NCI-H1105 treated with DMSO at 0.1 percent for 48 hours (cell line): Measurements from ENCODE around the gene HOMER1.
"Not testable (repeated sequence)": the region's sequence is repeated elsewhere in the genome, so short reads cannot be mapped to it uniquely, and the experiment has no call there.

ENCODE experiments used
- DNase-seq: peaks from one replicate; lab custom pipeline; 2025; lab: John Stamatoyannopoulos, UW

Gene HOMER1

DNA sequence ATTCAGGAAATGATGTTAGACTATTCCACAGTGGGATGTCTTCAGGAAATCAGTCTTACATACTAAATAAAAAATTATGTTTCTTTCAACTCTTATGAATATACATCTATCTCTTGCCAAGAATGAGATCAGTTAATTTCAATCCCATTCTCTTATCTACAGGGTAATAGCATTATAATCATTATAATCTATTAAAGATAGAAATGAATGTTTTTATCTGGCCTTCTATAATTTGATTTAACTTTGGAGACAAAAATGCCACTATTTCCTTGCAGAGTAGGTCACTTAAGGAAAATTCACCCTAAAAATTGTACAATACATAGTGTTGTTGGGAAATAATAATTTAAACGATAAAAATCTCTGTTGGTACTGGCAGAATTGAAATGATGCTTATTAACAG lies 96.4 kb downstream of the HOMER1 start:
- DNase-seq = no peak

DNA sequence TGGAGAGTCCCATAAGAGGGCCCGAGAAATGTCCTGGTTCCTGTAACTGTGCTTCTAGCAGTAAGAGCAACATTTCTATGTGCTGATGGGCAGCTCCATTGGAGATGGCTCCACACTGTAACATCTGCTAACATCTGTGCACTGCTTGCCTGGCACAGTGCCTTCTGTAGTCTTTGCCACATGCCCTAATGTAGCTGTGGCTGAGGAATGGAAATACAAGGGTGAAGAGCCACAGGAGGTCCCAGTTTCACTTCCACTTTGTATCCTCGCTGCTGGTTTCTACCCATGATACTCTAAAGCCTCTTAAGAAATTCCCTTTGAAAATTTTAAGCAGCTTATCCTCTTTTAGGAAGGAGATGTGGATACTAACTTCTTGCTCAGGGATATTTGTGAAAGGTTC lies 97.4 kb downstream of the HOMER1 start:
- DNase-seq = no peak

DNA sequence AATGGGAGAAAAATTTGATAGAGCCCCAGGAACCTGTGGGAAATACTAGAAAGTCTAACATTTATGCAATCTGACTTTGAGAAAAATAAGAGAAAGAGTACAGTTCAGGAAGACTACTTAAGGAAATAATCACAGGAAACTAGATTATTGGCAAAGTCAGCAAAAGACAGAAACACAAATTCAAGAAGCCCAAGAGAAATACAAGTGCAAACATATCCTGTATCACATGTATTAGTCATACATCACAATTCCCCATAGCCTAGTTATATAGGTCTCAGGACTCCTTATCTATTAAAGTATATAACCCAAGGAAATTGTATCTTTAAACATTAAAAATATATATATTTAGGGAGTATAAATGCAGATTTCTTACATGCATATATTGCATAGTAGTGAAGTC lies 100.8 kb downstream of the HOMER1 start:
- DNase-seq = no peak

DNA sequence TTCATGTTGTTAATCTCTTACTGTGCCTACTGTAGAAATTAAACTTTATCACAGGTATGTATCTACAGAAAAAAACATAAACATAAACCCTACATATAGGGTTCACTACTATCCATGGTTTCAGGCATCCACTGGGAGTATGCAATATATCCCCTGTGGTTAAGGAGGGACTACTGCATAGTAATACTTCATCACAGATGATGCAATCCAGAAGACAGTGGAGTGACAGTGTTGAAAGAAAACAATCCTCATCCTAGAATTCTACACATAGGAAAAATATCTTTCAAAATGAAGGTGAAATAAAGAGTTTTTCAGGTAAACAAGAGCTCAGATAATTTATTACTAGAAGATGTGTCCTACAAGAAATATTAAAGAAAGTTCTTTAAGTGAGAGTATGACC lies 105.9 kb downstream of the HOMER1 start:
- DNase-seq = no peak

DNA sequence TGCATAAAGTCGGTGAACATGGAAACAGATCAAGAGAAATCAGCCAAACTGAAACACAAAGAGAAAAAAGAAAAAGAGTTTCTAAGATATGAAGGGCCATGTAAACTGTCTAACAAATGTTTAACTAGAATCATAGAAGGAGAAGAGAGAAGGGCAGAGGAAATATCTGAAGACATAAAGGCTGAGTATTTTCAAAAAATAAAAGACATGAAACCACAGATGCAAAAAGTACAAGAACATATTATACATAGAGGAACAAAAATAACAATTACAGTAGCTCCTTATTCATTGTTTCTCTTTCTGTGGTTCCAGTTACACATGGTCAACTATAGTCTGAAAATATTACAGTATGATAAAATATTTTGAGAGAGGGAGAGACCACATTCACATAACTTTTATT lies 106.3 kb downstream of the HOMER1 start:
- DNase-seq = no peak

DNA sequence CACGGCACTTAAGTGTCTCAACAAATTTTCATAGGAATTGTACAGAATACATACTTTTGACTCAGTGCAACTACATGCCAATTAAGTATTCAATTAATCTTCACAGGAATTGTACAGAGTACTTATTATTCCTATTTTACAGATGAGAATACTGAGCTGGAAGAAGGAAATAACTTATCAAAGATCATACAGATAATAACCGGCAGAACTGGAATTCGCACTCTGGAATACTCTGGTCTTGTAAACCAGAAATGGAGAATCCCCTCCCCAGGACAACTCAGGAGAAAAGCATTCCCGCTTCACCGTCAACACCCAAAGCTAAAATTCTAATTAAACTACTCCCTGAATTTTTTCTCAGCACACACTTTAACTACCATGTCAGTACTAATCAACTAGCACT lies 112.7 kb downstream of the HOMER1 start:
- no peak for DNase-seq

DNA sequence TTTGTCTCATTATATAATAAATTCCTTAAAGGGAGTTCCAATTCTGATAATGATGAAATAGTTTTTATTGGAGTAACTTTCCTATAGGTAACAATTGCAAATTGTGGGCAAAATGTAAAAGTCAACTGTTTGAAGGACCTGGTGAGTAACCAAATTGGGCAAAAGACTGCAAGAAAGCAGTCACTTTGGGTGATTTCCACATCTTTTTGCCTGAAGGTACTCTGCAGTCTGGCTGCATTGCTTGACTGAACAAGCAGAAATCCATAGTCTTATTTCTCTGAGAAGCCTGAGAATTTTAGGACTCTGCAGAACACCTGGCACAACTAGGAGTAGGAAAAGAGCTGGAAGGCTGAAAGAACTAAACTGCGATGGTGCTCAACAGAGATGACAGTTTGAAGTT lies 114.9 kb downstream of the HOMER1 start:
- no peak for DNase-seq

DNA sequence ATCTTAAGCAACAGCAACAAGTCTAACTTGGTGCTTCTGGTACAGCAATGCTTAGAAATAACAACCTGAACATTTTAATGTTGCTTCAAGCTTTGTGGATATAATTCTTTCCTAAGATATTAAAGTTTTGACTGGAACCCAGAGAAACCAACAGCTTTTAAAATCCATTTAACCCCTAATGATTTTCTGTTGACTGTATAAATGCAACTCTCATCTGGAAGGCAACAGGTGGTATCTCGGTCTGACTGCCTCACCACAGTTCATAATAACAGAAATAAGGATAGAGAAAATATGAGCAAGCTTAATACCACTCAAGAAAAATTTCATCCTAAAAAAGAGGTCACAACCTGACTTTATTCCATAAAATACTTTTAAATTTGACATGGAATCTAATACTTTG lies 116.9 kb downstream of the HOMER1 start:
- no peak for DNase-seq

DNA sequence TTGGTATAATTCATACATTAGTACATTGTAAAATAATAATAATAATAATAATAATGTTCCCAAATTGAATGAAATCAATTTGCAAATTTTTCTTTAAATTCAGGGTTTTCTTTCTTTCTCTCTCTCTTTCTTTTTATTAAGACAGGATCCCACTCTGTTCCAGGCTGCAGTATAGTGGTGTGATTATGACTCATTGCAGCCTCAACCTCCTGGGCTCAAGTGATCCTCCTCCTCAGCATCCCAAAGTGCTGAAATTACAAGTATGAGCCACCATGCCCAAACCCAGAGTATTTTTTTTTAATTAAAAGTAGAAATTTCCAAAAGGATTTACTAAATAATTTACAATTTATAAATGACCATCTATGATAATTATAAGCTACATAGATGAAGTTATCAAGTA lies 117.7 kb downstream of the HOMER1 start:
- DNase-seq = no peak

DNA sequence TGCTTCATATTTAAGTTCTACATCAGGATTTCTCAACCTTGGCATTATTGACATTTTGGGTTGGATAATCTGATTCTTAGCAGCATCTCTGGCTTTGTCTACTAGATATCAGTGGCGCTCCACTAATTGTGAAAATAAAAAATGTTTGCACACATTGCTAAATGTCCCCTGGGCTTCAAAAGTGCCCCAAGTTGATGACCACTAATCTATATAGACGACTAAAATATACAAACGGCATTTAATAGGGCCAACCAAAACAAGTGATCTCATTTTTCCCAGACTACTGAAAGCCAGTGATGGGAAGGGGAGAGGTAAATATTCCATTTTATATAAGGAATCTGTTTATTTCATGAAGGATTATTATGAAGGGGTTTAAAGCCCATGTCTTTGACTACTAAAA lies 118.6 kb downstream of the HOMER1 start:
- DNase-seq = no peak

DNA sequence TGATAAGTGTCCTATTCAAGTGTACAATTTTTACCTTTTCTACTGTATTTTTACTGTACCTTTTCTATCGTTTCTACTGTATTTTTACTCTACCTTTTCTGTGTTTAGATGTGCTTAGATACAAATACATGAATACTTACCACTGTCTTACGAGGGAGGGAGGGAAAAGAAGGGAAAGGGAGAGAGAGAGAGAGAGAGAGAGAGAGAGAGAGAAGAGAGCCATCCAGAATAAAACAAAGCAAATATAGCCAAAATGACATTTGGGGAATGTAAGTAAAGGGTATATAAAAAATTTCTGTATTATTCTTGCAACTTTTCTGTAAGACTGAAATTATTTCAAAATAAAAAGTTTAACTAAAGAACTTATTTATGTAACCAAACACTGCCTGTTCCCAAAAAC lies 121.2 kb downstream of the HOMER1 start:
- no peak for DNase-seq

DNA sequence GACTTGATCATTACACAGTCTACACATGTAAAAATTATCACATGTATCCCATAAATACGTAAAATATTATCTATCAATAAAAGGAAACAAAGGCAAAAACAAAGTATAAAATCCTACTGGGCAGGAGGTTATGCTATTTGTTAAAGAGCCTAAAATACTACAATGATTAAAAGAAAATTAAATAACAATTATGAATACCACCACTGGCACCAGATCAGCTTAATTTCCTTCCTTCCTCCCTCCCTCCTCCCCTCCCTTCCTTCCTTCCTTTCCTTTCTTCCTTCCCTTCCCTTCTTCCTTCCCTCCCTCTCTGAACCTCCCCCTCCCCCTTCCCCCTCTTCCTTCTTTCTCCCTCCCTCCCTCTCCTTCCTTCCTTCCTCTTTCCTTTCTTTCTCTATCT lies 127.3 kb downstream of the HOMER1 start:
- no peak for DNase-seq

DNA sequence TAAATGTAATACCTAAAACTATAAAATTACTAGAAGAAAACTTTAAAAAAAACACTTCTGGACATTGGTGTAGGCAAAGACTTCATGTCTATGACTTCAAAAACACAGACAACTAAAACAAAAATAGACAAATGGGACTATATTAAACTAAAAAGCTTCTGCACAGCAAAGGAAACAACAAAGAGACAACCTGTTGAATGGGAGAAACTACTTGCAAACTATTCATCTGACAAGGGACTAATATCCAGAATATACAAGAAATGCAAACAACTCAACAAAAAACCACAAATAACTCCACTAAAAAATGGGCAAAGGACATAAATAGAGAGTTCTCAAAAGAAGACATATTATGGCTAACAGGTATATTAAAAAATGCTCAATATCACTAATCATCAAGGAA lies 128.8 kb downstream of the HOMER1 start:
- not testable (repeated sequence) for DNase-seq

DNA sequence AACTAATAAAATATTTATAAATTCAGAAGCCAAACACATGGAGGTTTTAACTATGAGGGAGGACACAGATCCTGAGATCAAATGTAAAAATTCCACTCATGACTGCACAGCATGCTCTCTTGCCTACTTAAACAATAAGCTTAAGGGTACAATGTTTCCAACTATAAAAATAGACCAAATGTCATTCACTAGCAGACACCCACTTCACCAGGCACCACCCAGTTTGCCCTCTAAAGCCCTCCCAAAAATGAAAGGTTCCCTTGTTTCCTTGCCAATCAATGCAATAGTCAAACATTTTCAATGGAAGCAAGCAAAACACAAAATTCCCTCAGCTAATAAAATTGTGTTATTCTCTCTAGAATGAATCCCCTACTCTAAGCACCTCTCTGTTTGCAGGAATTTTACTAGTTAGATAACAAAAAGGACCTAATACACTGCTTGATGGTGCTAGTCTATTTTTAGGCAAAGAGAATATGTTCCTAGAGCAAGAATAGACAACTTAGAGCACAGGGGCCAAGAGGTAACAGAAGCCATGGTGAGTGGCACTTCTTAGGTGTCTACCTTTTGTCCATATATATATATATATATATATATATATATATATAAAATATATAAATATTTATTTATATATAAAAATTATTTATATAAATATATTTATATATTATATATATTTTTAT lies 135.3 kb downstream of the HOMER1 start:
- DNase-seq = no peak

DNA sequence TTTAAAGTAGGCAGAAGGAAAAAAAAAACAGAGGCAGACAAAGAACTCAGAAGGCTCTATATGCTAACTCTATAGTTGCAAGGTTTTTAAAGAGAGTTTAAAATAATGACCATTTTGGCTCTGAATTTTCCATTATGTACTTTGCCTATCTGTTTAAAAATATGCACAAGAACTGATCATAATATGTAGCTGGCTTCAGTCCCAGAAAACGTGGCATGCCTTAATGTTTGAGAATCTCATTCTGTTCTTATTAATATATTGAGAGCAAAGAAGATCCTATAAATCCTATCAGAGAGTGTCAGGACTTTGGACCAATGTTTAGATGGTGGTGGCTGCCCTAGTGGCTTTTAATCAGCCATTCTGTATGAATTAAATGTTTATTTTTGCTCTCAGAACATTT lies 156.5 kb downstream of the HOMER1 start:
- no peak for DNase-seq

DNA sequence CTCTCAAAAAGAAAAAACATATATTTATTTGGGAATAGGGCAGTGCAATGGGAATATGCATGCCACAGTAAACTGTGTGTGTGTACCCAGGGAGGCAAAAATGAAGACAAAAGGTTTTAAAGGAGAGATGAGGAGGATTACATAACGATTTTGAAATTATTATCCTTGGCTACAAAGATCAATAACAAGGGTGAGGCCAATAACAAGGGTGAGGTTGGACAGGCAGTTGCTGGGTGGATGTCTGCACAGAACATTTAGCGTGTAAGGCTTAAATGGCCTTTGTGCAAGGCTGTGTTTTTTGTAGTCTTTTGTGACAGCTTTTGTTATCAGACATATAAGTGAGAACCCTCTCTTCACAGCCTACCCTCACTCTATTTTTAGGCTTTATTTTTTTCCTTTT lies 164.1 kb downstream of the HOMER1 start:
- DNase-seq = no peak

DNA sequence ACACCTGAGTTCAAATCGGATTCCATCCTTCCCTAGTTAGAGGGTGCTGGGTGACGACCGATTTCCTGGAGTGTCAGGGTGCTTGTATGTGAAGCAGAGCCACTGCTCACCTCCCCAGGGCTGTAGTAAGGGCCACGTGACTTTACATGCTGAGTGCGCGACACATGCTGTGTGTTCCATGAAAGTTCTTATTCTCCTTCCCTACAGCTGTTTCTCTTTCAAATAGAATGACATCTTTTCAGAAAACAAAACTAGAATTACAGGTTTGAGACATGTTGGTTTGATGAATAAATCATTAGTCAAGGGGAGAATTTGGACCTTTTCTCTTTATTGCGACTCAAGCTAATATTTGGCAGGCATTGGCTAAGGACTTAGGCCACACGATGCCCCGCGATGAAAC lies 164.9 kb downstream of the HOMER1 start:
- no peak for DNase-seq

DNA sequence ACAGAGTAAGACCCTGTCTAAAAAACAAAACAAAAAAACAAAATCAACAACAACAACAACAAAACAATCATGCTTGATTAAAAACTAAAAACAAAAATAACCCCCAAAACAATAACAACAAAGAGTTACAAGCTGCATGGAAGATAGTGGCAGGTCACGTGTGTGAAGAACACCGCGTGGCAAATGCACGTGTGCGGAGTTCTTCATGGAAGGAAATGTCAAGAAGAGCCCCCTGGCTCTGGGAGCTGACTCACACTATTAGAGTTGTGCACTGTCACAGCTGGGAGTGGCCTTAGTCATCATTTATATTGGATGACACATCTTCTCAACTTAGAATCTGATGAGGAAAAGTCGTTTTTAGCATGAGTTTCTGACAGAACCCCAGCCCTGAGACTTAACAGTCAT lies 167.5 kb downstream of the HOMER1 start:
- no peak for DNase-seq

DNA sequence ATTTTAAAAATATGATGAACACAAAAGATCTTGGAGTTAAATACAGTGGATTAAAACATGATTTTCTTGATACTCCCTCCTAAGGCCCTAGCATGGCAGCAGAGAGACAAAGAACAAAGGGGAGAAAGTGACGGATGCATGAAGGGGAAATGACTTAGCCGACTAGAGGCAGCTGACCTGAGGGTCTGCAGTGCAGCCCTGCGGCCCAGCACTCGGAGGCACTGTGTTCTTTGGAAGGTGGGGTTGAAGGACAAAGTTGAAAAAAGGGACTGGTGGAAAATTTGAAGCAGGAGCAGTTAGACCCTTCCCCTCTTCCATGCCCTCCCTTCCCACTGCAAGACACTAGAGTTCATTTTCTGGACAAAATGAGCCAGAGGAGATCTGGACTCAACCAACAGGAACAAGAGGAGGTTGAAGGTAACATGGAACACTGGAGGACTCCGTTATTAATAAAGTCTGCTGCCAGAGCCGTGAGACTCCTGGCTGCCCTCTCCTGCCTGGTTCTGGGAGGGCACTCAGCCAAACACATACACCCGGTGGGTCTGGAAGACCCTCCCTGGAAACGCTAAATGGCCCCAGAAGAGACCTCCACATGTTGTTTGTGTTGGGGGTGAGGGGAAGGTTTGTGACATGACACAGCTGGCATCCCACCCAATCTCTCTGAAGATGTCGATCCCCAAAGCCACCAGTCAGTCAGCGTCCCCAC lies 179.9 kb downstream of the HOMER1 start:
- no peak for DNase-seq

DNA sequence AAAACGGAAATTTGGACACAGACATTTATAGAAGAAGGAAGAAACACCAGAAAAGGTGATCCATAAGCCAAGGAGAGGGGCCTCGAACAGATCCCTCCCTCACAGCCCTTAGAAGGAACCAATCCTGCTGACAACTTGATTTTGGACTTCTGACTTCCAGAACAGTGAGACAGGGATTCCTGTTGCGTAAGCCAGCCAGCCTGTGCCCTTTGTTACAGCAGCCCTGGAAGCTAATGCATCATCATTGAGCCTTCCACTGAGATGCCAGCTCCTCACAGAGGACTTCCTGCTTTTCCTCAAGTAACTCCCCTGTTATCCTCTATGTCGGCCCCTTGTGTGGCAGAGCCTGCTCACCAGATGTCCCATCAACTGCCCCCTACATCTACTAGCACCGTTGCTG lies 183.9 kb downstream of the HOMER1 start:
- DNase-seq = no peak

DNA sequence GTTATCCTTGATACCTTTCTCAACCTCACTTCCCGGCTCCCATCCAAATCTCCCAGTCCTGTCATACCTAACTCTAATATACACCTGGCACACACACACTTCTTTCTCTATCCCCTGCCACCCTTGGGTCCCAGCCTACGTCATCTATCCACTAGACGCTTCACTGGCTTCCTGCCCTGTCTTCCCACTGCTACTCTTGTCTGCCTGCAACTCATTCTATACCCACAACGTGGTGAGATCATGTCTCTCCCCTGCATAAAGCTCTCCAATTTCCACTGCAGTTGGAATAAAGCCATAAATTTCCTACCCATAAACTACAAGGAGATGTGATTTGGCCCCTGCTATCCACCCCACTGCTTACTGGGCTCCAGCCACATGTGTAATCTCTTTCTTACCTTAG lies 184.5 kb downstream of the HOMER1 start:
- DNase-seq = no peak
